Osteocyte (in vitro differentiated cells): Measurements from ENCODE around the gene NTRK2. TPM values are rescaled to one million over a fixed set of nuclear protein-coding genes. Genes with fewer than 3 reads are reported as not detected.

Experiments used
- DNase-seq: peaks from one replicate; pipeline ENCODE4 v3.0.0; 2021; ENCODE audit warnings: mixed read lengths; ENCODE audit not compliant: unreplicated experiment; ENCODE audit errors: extremely low spot score
- H3K27ac Mint-ChIP-seq: one replicate; pipeline ENCODE4 v1.8.0; 2021; ENCODE audit warnings: mild to moderate bottlenecking, mixed read lengths; ENCODE audit not compliant: unreplicated experiment
- H3K27me3 Mint-ChIP-seq: one replicate; pipeline ENCODE4 v1.8.0; 2021; ENCODE audit warnings: mixed read lengths; ENCODE audit not compliant: unreplicated experiment
- H3K36me3 Mint-ChIP-seq: one replicate; pipeline ENCODE4 v1.8.0; 2021; ENCODE audit warnings: mixed read lengths; ENCODE audit not compliant: unreplicated experiment
- H3K4me1 Mint-ChIP-seq: one replicate; pipeline ENCODE4 v1.8.0; 2021; ENCODE audit warnings: mixed read lengths; ENCODE audit not compliant: unreplicated experiment
- H3K4me3 Mint-ChIP-seq: one replicate; pipeline ENCODE4 v1.8.0; 2021; ENCODE audit warnings: mild to moderate bottlenecking, moderate library complexity, mixed read lengths; ENCODE audit not compliant: unreplicated experiment
- H3K9me3 Mint-ChIP-seq: one replicate; pipeline ENCODE4 v1.8.0; 2021; ENCODE audit warnings: mixed read lengths; ENCODE audit not compliant: unreplicated experiment
- total RNA-seq: library from RNA; stranded (reverse); gene quantifications from 2 replicates; pipeline ENCODE4 v1.2.1, GENCODE V29; 2021
- TF ChIP-seq, protein P1 (sequence below): fragments of 200-600 bp; sonication (generic); IDR thresholded peaks from 2 replicates; pipeline ENCODE4 v1.5.0; 2021; ENCODE audit warnings: antibody characterized with exemption, mild to moderate bottlenecking, moderate library complexity

Gene NTRK2
- total RNA-seq, 1 donor from 2014 or later = 29.4 TPM

DNA sequence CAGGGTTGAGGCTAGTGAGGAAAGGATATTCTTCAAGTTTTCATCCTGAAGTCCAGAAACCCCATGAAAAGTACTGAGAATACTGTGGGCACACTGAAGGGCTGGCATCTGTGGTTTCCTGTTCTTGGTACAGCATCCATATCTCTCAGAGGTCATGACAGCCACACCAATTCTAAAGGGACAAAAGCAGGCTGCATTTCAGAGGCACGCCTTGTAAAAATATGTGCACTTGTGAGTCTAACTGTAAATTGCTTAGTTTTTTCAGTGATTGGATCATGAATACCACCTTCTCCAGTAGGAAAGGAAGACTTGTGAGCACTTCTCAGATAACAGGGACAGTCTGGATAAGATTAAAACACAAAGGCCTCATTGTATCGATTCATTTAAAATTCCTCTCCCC is 230.9 kb downstream of the NTRK2 start:
- no peaks in the 10 kb centered on the region for H3K9me3 Mint-ChIP-seq
- H3K27me3 Mint-ChIP-seq = peaks cover 10% of the 10 kb centered on the region
- no peaks in the 10 kb centered on the region for H3K36me3 Mint-ChIP-seq
- H3K4me3 Mint-ChIP-seq = no peak overlapping the region
- H3K27ac Mint-ChIP-seq = no peak overlapping the region
- DNase-seq = no peak
- peaks cover 5% of the 10 kb centered on the region for H3K4me1 Mint-ChIP-seq
- TF ChIP-seq, protein P1, sequence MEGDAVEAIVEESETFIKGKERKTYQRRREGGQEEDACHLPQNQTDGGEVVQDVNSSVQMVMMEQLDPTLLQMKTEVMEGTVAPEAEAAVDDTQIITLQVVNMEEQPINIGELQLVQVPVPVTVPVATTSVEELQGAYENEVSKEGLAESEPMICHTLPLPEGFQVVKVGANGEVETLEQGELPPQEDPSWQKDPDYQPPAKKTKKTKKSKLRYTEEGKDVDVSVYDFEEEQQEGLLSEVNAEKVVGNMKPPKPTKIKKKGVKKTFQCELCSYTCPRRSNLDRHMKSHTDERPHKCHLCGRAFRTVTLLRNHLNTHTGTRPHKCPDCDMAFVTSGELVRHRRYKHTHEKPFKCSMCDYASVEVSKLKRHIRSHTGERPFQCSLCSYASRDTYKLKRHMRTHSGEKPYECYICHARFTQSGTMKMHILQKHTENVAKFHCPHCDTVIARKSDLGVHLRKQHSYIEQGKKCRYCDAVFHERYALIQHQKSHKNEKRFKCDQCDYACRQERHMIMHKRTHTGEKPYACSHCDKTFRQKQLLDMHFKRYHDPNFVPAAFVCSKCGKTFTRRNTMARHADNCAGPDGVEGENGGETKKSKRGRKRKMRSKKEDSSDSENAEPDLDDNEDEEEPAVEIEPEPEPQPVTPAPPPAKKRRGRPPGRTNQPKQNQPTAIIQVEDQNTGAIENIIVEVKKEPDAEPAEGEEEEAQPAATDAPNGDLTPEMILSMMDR = no peak

DNA sequence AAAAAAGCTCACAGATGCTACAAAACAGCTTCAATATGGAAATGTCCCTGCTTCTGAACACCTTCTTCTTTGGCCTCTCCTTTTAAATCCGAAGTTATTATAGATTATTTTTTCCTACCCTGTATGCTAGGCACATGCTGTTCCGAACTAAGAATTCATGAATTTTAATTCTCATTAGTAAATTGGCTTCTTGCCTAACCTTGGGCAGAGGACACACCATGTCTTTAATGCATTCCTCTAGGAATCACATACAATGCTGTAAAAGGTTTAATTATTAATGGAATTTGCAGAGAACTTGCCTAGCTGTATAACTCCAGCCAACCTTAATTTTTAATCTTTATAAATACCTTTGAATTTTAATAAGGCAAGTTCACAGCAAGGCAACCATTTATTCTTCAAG is 234.4 kb downstream of the NTRK2 start:
- Mint-ChIP-seq H3K4me1 (peaks cover 9% of the 10 kb centered on the region), H3K9me3 (no peaks in the 10 kb centered on the region), H3K27ac (no peak overlapping the region), H3K4me3 (no peak overlapping the region), H3K36me3 (no peaks in the 10 kb centered on the region), H3K27me3 (peaks cover 20% of the 10 kb centered on the region)
- no peak for DNase-seq
- TF ChIP-seq, protein P1 = no peak

DNA sequence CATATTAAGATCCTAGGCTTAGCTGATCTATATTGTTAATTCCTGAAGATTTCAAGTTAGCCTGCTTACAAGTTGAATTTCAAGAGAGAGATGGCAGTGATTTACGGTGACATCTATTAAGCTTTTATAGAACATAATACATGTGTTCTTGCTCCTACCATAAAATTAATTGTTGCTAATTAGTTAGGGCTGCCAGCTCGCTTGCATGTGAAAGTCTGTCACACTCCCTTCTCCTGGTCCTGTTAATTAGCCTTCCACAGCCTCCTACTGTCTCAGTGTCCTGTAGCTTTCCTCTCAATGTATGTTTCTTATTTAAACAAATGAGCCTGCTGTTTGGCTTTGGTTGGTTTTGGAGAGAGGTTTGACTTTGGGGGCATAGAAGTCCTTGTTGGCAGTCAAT is 247.2 kb downstream of the NTRK2 start:
- Mint-ChIP-seq H3K4me3 (no peak overlapping the region), H3K4me1 (no peaks in the 10 kb centered on the region), H3K27me3 (no peaks in the 10 kb centered on the region), H3K36me3 (no peaks in the 10 kb centered on the region), H3K9me3 (no peaks in the 10 kb centered on the region), H3K27ac (no peak overlapping the region)
- no peak for DNase-seq
- TF ChIP-seq, protein P1 = no peak

DNA sequence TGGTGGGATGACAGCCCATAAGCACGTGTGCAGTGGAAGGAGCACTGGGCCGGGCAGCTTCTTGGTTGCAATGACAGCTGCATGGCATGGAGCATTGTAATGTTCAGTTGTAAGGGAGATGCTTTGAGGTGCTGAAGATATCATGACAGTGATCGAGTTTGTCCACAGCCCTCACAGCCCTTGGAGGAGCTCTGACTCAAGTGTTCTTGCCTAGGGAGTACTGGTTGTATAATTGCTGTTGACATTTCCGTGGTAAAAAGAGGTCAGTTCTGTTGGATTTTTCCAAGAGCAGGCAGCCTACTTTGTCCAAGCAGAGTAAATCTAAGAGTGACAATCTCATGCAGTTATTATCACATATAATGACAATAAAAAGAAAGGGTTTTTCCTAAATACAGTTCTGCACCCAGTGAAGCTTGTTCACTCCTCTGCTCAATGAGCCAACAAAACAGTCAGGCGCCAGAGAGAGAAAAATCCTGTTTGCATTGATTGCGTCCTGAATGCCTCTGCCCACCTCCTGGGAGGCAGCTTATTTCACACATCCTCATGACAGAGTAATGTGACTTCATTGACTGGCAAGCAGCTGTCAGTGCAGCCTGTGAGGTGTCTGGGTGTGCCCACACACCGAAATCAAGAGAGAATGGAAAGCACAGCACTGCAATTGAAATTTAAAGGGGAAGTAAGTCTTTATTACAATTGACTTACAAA is 248.0 kb downstream of the NTRK2 start:
- no peak overlapping the region for H3K4me3 Mint-ChIP-seq
- TF ChIP-seq, protein P1 = no peak
- no peaks in the 10 kb centered on the region for H3K36me3 Mint-ChIP-seq
- H3K9me3 Mint-ChIP-seq = no peaks in the 10 kb centered on the region
- no peaks in the 10 kb centered on the region for H3K27me3 Mint-ChIP-seq
- no peaks in the 10 kb centered on the region for H3K4me1 Mint-ChIP-seq
- DNase-seq = no peak
- H3K27ac Mint-ChIP-seq = no peak overlapping the region

DNA sequence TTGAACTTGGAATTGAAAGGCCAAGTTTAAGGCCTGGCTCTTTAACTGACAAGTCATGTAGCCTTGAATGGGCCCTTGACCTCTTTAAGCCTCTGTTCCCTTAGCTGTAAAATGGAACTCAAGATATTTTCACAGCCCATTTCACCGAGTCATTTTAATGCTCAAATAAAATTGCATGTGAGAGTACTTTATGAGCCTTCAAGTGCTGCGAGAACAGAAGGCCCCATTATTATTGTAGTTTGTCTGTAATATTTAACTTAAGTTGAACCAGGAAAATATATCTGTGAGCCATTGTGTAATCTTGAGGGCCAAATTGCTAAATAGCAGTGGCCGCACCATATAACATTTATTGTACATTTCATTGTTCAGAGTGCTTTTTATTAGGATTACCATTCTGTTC is 249.9 kb downstream of the NTRK2 start:
- no peak overlapping the region for H3K27ac Mint-ChIP-seq
- DNase-seq = no peak
- H3K4me3 Mint-ChIP-seq = no peak overlapping the region
- H3K9me3 Mint-ChIP-seq = no peaks in the 10 kb centered on the region
- no peaks in the 10 kb centered on the region for H3K27me3 Mint-ChIP-seq
- H3K36me3 Mint-ChIP-seq = no peaks in the 10 kb centered on the region
- TF ChIP-seq, protein P1 = no peak
- H3K4me1 Mint-ChIP-seq = peaks cover 1% of the 10 kb centered on the region
